HG03354 (cell line): ENCODE measurements around the gene MLC1.

Source experiments
- ATAC-seq: cut with Tn5 transposase; IDR thresholded peaks from one replicate; pipeline ENCODE4 v1.9.1; 2021; ENCODE audit warnings: mild to moderate bottlenecking; ENCODE audit not compliant: unreplicated experiment, poor library complexity, severe bottlenecking

MLC1 gene

DNA sequence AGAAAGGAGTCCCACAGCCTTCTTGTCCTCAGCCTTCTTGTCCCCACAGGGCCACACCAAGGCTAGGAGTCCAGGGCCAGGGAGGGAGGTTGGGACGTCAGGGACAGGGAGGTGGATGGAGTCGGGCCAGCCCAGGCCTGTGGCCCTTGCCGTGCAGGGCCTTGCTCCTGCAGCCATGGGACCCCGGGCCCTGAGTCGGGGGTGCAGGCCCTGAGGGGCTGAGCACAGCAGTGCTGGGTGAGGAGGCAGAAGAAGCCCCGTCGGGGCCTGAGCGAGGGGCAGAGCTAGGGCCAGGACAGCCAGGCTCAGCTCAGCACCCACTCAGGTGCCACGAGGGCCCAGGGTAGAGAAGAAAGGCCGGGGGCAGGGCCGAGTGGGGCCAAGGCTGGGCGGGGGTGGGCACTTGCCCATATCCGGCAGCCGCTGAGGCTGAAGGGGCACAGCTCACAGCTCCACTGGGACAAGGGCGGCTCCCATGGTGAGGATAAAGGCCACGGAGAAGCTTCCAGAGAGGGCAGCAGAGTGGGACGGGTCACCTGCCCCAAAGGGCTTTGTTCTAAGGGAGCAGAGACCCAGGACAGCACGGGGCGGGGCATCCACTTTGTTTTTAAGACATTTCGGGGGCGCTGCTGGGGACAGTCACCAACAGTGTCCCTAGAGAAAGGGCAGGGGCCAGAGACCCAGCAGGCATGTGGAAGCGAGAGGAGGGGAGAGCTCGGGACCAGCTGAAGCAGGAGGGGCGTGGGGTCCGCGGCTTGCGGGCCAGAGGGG, 3.6 kb downstream of the MLC1 start:
- no peak for ATAC-seq

DNA sequence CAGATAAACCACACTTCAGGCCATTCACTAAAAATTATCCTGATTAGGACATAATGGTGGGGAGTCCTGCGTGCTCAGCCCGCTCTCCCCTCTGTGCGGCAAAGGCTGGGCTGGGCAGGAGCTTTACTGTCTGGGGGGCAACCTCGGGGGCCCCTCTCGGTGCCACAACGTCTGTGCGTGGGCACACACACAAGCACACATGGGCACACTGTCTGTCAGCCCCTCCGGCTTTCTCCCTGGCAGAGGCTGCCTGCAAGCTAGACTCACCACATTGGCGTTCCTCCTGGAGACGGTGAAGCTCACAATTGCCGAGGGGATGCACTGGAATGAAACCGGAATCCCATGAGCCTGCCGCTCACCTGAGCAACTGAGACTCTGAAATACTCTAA, 5.2 kb downstream of the MLC1 start:
- no peak for ATAC-seq

DNA sequence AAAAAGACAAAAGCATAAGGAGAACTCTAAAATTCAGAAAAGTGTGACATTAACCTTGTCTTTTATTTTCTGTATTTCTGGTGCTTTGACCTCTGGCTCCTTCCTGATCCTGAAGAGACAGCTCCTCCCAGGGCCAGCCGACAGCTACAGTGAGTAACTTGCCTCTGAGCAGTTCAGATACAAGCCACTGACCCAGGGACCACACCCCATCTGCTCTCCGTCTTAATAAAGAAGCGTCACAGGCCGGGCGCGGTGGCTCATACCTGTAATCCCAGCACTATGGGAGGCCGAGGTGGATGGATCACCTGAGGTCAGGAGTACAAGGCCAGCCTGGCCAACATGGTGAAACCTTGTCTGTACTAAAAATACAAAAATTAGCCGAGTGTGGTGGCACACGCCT, 6.5 kb downstream of the MLC1 start:
- no peak for ATAC-seq

DNA sequence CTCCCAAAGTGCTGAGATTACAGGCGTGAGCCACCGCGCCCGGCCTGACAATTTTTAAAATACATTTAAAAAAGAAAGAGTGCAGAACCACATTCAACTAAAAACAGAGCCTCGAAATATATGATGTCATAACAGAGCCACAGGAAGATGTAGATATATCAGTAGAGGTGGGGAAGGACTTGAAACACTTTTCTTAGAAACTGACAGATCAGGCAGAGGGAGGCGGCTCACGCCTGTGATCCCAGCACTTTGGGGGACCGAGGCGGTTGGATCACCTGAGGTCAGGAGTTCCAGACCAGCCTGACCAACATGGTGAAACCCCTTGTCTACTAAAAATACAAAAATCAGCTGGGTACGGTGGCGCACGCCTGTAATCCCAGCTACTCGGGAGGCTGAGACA, 7.0 kb downstream of the MLC1 start:
- ATAC-seq = no peak

DNA sequence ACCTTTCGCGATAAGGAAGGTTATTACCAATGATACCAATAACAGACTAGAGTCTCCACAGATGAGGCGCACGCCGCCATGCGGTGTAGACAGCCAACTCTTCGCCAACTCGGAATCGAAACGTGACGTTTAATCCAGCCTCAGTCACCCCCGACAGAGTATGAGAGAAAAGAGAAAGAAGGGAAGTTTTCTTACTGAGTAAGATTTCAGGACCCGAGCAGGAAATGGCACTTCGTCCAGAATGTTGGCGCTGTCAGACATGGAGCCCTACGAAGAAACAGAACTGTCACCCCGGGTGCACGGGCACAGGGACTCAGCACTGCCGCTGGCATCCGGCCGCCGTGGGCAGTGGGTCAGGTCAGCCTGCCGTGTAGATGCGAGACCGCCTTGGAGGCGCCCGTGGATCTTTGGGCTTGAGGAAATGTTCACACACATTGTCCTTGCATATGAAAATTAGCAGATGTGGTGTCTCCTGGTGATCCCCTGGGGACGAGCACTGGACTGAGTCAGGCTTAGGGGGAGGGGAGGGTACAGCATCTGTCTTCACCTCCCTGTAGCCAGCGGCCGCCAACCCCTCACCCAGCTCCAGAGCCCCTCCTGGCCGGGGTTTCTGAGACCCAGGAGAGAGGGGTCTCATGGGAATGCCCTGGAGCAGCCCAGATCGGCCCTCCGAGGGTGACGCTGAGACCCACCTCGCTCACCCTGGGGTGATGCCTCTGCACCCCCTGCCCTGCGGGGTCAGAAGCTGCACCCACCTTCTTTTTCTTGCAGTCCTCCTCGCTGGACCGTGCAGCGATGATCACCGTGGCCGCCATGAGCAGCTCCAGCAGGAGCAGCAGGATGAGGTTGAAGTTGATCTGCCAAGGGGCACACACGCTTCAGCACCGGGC, 8.3 kb downstream of the MLC1 start:
- ATAC-seq = no peak

DNA sequence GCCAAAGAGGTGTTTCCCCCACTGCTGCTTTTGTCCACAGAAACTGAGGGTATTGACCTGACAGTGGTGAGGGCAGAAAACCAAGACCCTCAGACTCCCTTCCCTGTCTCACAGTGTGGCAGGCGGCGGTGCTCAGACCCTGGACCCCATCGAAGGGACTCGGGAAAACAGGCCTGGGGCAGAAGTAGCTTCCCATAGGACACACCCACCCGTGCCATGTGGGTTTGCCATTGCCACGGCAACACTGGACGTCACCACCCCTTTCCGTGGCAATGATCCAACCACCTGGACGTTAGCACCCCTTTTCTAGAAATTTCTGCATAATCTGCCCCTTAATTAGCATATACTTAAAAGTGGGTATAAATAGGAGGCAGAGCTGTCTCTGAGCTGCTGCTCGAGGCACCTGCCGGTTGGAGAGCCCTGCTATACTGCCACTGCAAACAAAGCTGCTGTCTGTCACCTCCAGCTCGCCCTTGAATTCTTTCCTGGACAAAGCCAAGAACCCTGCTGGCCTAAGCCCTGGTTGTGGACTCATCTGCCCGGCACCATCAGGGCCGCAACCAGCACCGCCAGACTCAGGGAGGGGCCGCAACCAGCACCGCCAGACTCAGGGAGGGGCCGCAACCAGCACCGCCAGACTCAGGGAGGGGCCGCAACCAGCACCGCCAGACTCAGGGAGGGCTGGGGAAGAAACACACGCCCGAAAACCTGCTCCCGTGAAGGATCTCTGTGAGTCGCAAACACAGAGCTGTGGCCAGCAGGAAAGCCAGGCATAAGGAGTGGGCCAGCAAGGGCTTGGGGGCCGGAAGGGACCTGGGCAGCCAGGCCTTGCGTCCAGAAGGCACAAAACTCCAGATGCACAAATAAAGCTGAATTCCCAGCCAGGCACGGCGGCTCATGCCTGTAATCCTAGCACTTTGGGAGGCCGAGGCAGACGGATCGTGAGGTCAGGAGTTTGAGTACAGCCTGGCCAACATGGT, 10.4 kb downstream of the MLC1 start:
- no peak for ATAC-seq

DNA sequence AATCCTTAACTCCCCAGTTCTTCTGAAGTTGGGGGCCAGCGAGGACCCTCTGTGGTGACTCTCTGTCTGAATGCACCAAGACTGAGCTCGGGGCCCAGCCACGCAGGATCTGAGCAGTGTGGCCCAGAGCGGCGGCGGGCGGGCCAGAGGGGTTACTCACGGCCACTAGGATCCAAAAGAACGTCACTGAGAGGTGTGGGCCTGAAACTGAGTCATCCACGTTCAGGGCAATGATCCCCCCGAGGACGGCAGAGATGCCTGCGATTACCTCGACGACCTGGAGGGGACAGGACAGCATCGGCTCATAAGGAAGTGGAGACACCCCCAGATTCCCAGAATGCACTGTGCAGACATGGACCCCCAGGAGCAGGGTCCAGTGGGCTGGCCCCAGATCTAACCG, 11.2 kb downstream of the MLC1 start:
- no peak for ATAC-seq

DNA sequence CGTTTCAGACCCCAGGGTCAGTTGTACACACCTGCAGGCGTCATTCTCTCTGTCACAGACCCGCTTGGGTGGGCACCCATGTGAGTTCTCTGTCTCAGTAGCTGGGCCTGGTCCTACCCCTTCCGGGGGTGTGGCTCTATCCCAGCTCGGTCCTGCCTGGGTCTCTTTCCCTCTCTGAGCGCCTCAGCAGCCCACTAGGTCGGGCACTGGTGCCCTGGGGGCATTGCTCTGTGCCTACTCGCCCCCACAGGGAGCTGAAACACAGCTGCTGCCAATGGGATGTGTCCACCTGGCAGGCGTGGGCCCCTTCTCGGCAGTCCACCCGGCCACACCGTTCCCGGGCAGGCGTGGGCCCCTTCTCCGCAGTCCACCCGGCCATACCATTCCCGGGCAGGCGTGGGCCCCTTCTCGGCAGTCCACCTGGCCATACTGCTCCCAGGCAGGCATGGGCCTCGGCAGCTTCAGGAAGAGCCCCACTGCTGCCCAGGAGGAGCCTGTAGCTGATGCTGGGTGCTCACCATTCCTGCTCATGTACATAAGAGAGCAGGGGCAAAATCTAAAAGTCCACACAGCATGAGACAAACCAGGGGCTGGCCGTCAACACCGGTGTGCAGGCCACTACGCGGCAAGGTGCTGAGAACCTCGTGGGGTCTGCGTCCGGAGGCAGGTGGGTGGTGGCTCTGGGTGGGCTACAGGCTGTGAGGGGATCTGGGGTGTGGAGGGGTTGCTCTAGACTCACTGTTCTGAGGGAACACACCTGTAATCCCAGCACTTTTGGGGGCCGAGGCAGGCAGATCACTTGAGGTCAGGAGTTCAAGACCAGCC, 12.3 kb downstream of the MLC1 start:
- no peak for ATAC-seq

DNA sequence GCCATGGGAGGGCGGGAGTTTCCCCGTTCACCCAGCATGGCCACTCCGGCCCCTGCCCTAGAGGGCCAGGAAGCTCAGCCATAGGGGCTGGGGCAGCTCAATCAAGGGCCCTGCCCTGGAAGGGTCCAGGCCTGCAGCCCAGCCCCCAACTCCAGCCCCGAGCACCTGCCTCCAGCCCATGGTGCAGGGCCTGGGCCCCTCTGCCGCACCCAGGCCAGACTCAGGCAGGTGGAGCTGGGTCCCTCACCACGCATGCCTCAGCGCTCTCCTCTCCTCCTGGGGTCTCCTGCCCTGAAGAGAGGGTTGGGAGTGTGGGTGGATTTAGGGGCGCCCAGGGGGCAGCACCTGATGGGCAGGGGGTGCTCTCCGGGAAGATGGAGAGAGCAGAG, 13.1 kb downstream of the MLC1 start:
- no peak for ATAC-seq

DNA sequence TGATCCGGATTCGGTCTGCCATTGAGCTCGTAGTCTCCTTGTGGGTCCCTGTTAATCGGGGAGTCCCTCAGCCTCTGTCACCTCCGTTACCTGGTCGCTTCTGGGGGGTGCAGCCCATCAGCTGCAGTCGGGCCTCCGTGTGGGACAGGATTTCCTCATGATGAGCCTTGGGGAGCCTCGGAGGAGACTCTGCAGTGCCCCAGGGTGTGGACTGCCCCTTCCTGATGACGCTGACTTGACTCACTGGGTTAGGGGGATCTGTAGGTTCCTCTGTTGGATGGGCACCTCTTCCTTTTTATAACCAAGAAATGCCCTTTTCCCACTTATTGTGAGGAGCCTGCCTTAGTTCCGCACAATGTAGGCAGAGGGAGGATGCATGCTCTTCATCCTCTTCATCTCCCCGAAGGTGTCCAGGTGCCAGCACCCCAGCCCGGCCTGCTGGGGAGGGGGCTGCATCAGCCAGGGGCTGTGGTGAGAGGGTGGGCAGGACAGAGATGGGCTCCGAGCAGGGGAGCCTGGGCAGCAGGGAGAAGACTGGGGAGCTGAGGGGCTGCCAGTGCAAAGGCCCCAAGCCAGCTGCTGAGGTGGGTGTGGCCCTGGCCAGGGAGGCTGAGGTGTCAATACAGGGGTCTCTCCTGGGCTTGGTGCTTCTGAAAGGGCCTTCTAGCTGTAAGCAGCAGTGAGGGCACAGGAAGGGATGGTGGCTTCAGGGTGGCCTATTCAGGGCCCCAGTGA, 13.6 kb downstream of the MLC1 start:
- ATAC-seq = no peak

DNA sequence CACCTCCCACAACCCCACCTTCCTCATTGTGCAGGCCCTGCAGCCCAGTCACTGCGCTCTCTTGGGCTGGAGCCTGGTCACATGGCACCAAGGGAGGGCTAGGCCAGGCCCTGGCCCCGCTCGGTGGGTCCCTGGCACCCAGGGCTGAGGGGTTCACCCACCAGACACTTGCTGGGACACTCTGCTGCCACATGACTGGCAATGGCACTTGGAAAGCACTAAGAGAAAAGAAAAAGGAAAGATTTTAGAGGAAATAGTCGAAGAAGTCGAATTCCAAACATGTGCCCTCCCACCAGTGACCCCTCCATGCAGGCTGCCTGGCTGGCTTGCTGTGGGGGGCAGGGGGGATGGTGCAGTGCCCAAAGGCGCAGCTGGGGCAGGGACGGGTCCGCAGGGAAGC, 14.9 kb downstream of the MLC1 start:
- ATAC-seq = no peak

DNA sequence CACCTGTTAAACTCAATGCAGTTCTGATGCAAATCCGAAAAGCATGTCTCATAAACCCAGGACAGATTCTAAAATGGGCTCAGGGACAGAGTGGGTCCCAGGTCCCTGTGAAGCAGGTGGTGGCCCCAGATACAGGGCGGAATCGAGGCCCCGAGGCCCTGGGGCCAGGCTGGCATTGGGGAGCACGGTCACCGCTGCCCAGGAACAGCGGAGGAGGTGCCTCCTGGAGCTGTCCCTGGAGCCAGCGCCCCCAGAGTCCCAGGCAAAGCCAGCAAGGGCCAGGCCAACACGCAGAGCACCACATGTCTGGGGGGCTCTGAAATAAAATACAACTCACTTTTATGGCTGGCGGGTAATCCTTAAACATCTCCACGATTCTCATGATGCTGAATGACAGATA, 17.1 kb downstream of the MLC1 start:
- ATAC-seq = no peak

DNA sequence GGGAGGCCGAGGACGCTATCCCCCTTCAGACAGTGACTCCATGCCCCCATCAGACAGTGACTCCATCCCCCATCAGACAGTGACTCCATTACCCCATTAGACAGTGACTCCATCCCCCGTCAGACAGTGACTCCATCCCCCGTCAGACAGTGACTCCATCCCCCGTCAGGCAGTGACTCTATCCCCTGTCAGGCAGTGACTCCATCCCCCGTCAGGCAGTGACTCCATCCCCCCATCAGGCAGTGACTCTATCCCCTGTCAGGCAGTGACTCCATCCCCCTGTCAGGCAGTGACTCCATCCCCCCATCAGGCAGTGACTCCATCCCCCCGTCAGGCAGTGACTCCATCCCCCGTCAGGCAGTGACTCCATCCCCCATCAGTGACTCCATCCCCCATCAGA, 18.0 kb downstream of the MLC1 start:
- no peak for ATAC-seq

DNA sequence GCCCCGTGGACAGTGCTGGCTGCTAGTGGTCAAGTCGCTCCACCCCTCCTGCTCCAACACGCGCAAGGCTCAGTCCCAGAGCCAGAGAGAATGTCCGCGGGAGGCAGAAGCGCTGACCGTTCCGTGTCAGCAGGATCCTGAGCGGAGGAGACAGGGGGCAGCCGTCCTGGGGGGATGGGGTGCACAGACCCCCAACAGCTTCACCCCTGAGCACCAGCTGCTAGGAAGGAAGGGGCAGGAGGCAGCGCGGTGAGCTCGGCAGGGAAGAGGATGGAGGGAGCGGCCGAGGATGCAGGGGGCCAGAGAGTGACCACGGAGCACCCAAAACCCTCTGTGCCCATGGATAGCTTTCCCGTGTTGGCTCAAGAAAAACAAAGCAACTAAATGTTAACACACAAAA, 20.8 kb downstream of the MLC1 start:
- ATAC-seq = no peak

DNA sequence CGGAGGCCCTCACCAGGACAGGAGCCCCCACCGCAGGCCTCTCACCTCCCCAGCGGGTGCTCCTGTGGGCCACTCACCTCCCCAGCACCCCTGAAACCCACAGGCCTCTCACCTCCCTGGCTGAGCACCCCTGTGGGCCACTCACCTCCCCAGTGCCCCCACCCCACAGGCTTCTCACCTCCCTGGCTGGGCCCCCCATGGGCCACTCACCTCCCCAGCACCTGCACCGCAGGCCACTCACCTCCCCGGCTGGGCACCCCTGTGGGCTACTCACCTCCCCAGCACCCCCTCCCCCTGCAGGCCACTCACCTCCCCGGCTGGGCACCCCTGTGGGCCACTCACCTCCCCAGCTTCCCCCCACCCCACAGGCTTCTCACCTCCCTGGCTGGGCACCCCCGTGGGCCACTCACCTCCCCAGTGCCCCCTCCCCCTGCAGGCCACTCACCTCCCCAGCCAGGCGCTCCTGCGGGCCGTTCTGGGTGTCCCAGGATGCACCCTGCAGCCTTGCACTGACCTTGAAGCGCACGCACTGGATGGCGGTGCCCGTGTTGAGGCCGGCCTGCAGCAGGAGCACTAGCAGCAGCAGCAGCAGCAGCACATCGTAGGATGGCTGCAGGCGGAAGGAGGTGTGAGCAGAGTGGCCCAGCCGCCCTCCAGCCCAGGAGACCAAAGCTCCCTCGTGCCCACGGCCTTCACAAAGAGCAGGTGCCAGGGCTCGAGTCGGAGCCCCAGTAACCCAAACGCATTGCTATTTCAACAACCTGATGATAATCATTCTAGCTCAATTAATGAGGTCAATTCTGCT, 21.4 kb downstream of the MLC1 start:
- no peak for ATAC-seq

DNA sequence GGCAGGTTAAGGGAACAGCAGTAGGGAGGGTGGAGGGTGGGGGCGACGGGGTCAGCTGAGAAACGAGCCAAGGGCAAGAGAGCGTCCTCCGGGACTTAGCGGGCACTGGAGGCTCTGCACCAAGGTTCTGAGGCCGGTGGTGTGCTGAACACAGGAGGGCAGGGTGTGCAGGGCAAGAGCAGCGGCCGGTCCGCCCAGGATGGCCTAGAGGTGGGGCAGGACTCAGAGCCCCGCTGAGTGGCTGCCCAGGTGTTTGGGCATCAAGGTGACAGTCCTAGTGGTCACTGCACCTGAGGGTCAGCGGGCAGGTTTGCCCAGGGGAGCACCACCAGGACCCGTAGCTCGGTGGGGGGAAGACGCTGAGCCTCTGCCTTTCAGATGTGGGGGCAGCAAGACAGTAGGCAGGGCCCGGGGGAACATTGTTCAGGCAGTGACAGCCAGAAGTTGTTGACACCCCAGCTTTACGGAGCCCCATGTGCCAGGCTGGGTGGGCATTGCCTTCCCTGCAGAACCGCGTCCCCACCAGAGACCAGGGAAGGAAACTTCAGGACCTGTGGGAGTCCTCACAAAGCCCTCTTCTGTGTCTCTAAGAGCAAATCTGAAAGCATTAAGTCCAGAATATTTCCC, 22.6 kb downstream of the MLC1 start:
- ATAC-seq = no peak

DNA sequence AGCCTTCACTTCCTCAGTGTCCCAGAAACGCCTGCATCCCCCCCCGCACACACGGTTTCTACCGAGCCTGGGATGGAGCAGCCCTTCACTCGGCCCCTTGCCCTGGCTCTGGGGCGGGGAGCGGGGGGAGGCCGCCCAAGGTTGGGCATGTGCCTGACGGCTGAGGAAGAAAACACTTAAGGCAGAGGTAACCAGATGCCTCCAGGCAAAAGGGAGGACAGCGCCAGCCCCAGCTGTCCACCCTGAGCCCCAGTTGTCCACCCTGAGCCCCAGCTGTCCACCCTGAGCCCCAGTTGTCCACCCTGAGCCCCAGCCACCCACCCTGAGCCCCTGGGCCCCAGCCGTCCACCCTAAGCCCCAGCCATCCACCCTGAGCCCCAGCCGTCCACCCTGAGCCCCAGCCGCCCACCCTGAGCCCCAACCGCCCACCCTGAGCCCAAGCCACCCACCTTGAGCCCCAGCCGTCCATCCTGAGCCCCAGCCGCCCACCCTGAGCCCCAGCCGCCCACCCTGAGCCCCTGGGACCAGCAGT, 23.3 kb downstream of the MLC1 start:
- ATAC-seq = no peak
